GM10266 (cell line): ENCODE results near the gene GCDH.

ENCODE experiments used
- DNase-seq: peaks from one replicate; pipeline ENCODE4 v3.0.0; 2012; ENCODE audit errors: extremely low spot score
- CTCF ChIP-seq: IDR thresholded peaks from 2 replicates; pipeline ENCODE4 v1.5.1; 2012; ENCODE audit warnings: mild to moderate bottlenecking, low read depth; ENCODE audit not compliant: control insufficient read depth, insufficient read depth; ENCODE audit errors: missing control alignments

GCDH gene

GRCh38 chr19:12939975-12940423 is 49.0 kb downstream of the GCDH start:
- no peak for TF ChIP-seq CTCF
- no peak for DNase-seq

GRCh38 chr19:12940897-12941296 is 49.9 kb downstream of the GCDH start:
- DNase-seq = no peak
- no peak for TF ChIP-seq CTCF

DNA sequence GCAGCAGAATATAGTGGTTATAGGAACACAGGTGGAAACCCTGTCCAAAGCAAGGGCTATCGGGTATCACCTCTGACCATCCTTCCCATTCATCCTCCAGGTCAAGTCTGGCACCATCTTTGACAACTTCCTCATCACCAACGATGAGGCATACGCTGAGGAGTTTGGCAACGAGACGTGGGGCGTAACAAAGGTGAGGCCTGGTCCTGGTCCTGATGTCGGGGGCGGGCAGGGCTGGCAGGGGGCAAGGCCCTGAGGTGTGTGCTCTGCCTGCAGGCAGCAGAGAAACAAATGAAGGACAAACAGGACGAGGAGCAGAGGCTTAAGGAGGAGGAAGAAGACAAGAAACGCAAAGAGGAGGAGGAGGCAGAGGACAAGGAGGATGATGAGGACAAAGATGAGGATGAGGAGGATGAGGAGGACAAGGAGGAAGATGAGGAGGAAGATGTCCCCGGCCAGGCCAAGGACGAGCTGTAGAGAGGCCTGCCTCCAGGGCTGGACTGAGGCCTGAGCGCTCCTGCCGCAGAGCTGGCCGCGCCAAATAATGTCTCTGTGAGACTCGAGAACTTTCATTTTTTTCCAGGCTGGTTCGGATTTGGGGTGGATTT is 52.6 kb downstream of the GCDH start:
- DNase-seq = no peak
- TF ChIP-seq CTCF = no peak

DNA sequence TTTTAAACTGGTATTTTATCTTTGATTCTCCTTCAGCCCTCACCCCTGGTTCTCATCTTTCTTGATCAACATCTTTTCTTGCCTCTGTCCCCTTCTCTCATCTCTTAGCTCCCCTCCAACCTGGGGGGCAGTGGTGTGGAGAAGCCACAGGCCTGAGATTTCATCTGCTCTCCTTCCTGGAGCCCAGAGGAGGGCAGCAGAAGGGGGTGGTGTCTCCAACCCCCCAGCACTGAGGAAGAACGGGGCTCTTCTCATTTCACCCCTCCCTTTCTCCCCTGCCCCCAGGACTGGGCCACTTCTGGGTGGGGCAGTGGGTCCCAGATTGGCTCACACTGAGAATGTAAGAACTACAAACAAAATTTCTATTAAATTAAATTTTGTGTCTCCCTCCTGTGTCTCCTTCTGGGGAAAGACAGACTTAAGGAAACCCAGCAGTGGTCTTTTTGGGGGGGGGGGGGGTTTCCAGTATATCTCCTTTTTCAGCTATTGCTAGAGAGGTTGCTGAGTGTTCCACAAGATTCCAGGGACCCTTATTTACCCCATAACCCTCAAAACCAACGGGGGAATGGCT is 53.2 kb downstream of the GCDH start:
- TF ChIP-seq CTCF = no peak

DNA sequence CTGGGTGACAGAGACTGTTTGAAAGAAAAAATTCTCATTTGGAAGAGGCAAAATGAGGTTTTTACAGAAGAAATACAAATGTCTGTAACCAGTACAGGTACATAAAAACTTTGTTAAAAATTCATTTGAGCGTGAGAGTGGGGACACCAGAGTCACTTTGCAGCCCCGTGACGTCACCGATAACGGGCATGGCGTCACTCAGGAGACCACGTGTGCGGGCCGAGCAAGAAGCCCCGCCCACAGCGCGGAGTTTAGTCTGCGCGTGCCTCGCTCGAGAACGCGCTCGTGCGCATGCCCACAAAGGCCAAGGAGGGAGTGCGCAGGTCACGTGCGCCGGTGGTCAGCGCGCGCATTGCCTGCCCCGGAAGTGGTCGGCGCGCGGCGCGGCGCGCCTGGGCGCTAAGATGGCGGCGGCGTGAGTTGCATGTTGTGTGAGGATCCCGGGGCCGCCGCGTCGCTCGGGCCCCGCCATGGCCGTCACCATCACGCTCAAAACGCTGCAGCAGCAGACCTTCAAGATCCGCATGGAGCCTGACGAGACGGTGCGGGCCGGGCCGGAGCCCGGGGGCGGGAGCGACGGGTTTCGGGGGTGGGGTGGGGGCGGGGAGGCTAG is 54.6 kb downstream of the GCDH start, which contains the start of gene RAD23A:
TSS of gene RAD23A (plus strand) at position 384 of the 613 bp plus-strand sequence. CDS start at position 471, 87 bp downstream.
- peak; percentile 96 for DNase-seq
- no peak for TF ChIP-seq CTCF

More for the DNA sequence above, 53.2 kb downstream of the GCDH start:
- DNase-seq = no peak

GRCh38 chr19:12946092-12946721 is 55.2 kb downstream of the GCDH start:
- TF ChIP-seq CTCF = no peak
- peak; percentile 73 for DNase-seq

- TF ChIP-seq CTCF = no peak
- no peak for DNase-seq
These were observed 56.0 kb downstream of the GCDH start for GRCh38 chr19:12946731-12947496.
